ENCODE measurements around the gene DDX24.

The DDX24 gene

GRCh38 chr14:94045101-94045500 lies 35.9 kb downstream of the DDX24 start:
- no peaks in the 10 kb centered on the region for H3K4me1 ChIP-seq (ENCODE audit: control extremely low read depth in 1 of 4, control insufficient read depth in 4 of 4, insufficient read depth in 4 of 4, low read length in 3 of 4)
- peaks cover 4 to 59% (median 42%) of the 10 kb centered on the region in 4 experiments for H3K36me3 ChIP-seq (ENCODE audit: control insufficient read depth in 4 of 4, insufficient read depth in 4 of 4, low read length in 3 of 4)
- POLR2A ChIA-PET: no interaction called here
- DNase-seq: no peak
- no peaks in the 10 kb centered on the region for H3K9me3 ChIP-seq (ENCODE audit: control extremely low read depth in 1 of 5, control insufficient read depth in 4 of 5, insufficient read depth in 2 of 5, low read depth in 1 of 5, low read length in 4 of 5)
- CTCF ChIA-PET: interaction anchor here (1.0 to 3.2 kb wide), 3 partner anchors 9 to 87 kb away, joined by 3 to 14 read pairs (median 3); no protein-coding TSS in a partner anchor
- H3K27me3 ChIP-seq (replicated peaks in 2 of 5; ENCODE audit: control insufficient read depth in 4 of 5, insufficient read depth in 5 of 5, low read length in 4 of 5): no peaks in the 10 kb centered on the region
- over 99% methylated on average over 8 of the region's 8 CpGs for WGBS (ENCODE audit: insufficient coverage)
- no peak overlapping the region for H3K27ac ChIP-seq (ENCODE audit: insufficient read depth in 1 of 2, low read depth in 1 of 2, low read length in 2 of 2, poor library complexity in 1 of 2, severe bottlenecking in 2 of 2)
- H3K4me3 ChIP-seq (ENCODE audit: control insufficient read depth in 1 of 7, extremely low read depth in 1 of 7, insufficient read depth in 4 of 7, low read depth in 2 of 7, low read length in 6 of 7): no peak overlapping the region

DNA sequence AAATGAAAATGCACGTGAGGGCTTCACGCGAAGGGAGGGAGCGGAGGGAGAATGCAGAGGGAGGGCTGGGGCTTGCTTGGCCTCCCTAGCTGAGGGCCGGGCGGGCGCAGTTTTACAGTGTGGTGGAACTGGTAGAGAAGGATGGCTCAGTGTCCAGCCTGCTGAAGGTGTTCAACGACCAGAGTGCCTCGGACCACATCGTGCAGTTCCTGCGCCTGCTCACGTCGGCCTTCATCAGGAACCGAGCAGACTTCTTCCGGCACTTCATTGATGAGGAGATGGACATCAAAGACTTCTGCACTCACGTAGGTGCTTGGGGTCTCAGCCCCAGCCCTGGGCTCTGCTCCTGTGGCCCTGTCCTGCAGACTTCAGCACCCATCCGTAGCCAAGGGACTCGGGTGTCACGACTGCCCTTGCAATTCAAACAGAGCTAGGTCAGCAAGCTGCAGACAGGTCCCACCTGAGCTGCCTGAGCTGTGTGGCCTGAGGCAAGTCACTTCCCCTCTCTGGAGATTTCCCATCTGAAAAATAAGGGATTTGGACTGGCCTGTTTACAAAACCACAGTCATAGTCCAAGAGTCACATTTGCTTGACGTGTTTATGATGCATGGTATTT lies 36.4 kb downstream of the DDX24 start:
- no peaks in the 10 kb centered on the region for H3K4me1 ChIP-seq (ENCODE audit: control extremely low read depth in 1 of 4, control insufficient read depth in 4 of 4, insufficient read depth in 4 of 4, low read length in 3 of 4)
- DNase-seq: no peak
- CTCF ChIA-PET: interaction anchor here (1.0 to 3.2 kb wide), 3 partner anchors 8 to 92 kb away, joined by 3 to 14 read pairs (median 5); no protein-coding TSS in a partner anchor
- POLR2A ChIA-PET: no interaction called here
- H3K27ac ChIP-seq (ENCODE audit: insufficient read depth in 1 of 2, low read depth in 1 of 2, low read length in 2 of 2, poor library complexity in 1 of 2, severe bottlenecking in 2 of 2): no peak overlapping the region
- no peaks in the 10 kb centered on the region for H3K27me3 ChIP-seq (replicated peaks in 2 of 5; ENCODE audit: control insufficient read depth in 4 of 5, insufficient read depth in 5 of 5, low read length in 4 of 5)
- H3K36me3 ChIP-seq (ENCODE audit: control insufficient read depth in 4 of 4, insufficient read depth in 4 of 4, low read length in 3 of 4): peaks cover 2 to 54% (median 38%) of the 10 kb centered on the region in 4 experiments
- H3K9me3 ChIP-seq (ENCODE audit: control extremely low read depth in 1 of 5, control insufficient read depth in 4 of 5, insufficient read depth in 2 of 5, low read depth in 1 of 5, low read length in 4 of 5): no peaks in the 10 kb centered on the region
- H3K4me3 ChIP-seq (ENCODE audit: control insufficient read depth in 1 of 7, extremely low read depth in 1 of 7, insufficient read depth in 4 of 7, low read depth in 2 of 7, low read length in 6 of 7): no peak overlapping the region
- WGBS (ENCODE audit: insufficient coverage): over 99% methylated on average over 19 of the region's 20 CpGs

DNA sequence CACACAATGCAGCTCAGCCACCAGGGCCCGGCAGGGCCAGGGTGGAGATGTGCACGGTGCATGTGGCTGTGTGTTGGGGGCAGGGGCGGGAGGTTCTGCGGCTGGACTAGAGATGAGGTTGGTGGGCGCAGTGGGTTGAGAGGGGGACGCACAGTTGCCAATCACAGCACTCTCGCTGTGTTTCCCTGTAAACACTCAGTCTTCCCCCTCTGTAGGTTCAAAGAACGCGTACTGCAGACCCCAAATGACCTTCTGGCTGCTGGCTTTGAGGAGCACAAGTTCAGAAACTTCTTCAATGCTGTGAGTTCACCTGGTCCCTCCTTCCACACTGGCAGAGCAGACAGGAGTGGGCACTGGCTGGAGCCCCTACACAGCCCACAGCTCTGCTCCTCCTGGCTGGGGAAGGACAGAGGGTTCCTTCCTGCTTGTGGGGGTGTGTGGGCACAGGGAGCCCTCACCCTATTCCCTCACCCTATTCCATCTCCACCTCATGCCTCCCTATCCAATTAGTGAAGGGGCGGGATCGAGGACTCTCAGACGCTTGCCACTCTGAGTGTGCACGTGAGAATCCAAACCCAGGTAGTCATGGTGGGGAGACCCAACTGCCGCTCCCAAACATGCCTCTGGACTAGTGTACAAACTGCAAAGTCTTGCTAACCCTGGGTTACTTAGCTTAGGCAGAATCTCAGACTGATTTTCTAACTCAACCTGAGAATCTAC lies 37.1 kb downstream of the DDX24 start:
- Histone ChIP-seq H3K27ac (ENCODE audit: insufficient read depth in 1 of 2, low read depth in 1 of 2, low read length in 2 of 2, poor library complexity in 1 of 2, severe bottlenecking in 2 of 2) (no peak overlapping the region), H3K36me3 (ENCODE audit: control insufficient read depth in 4 of 4, insufficient read depth in 4 of 4, low read length in 3 of 4) (peaks cover 2 to 48% (median 32%) of the 10 kb centered on the region in 4 experiments), H3K4me3 (ENCODE audit: control insufficient read depth in 1 of 7, extremely low read depth in 1 of 7, insufficient read depth in 4 of 7, low read depth in 2 of 7, low read length in 6 of 7) (no peak overlapping the region), H3K27me3 (replicated peaks in 2 of 5; ENCODE audit: control insufficient read depth in 4 of 5, insufficient read depth in 5 of 5, low read length in 4 of 5) (no peaks in the 10 kb centered on the region), H3K9me3 (ENCODE audit: control extremely low read depth in 1 of 5, control insufficient read depth in 4 of 5, insufficient read depth in 2 of 5, low read depth in 1 of 5, low read length in 4 of 5) (no peaks in the 10 kb centered on the region), H3K4me1 (ENCODE audit: control extremely low read depth in 1 of 4, control insufficient read depth in 4 of 4, insufficient read depth in 4 of 4, low read length in 3 of 4) (no peaks in the 10 kb centered on the region)
- WGBS (ENCODE audit: insufficient coverage): 98% methylated on average over 14 of the region's 14 CpGs
- no peak for DNase-seq
- POLR2A ChIA-PET: no interaction called here
- CTCF ChIA-PET: interaction anchor here (1.0 to 3.2 kb wide), 3 partner anchors 7 to 92 kb away, joined by 3 to 14 read pairs (median 5); no protein-coding TSS in a partner anchor

- H3K36me3 ChIP-seq (ENCODE audit: control insufficient read depth in 4 of 4, insufficient read depth in 4 of 4, low read length in 3 of 4): peaks cover 2 to 41% (median 27%) of the 10 kb centered on the region in 4 experiments
- POLR2A ChIA-PET: no interaction called here
- 98% methylated on average over 7 of the region's 13 CpGs for WGBS (ENCODE audit: insufficient coverage)
- H3K27me3 ChIP-seq (replicated peaks in 2 of 5; ENCODE audit: control insufficient read depth in 4 of 5, insufficient read depth in 5 of 5, low read length in 4 of 5): no peaks in the 10 kb centered on the region
- H3K4me1 ChIP-seq (ENCODE audit: control extremely low read depth in 1 of 4, control insufficient read depth in 4 of 4, insufficient read depth in 4 of 4, low read length in 3 of 4): no peaks in the 10 kb centered on the region
- CTCF ChIA-PET: interaction anchor here (1.2 to 3.2 kb wide), 3 partner anchors 9 to 93 kb away, joined by 3 to 14 read pairs (median 5); no protein-coding TSS in a partner anchor
- DNase-seq: no peak
- H3K9me3 ChIP-seq (ENCODE audit: control extremely low read depth in 1 of 5, control insufficient read depth in 4 of 5, insufficient read depth in 2 of 5, low read depth in 1 of 5, low read length in 4 of 5): no peaks in the 10 kb centered on the region
- no peak overlapping the region for H3K27ac ChIP-seq (ENCODE audit: insufficient read depth in 1 of 2, low read depth in 1 of 2, low read length in 2 of 2, poor library complexity in 1 of 2, severe bottlenecking in 2 of 2)
- no peak overlapping the region for H3K4me3 ChIP-seq (ENCODE audit: control insufficient read depth in 1 of 7, extremely low read depth in 1 of 7, insufficient read depth in 4 of 7, low read depth in 2 of 7, low read length in 6 of 7)
These were observed 37.8 kb downstream of the DDX24 start for GRCh38 chr14:94043111-94043755.

- DNase-seq: no peak
- no peaks in the 10 kb centered on the region for H3K9me3 ChIP-seq (ENCODE audit: control extremely low read depth in 1 of 5, control insufficient read depth in 4 of 5, insufficient read depth in 2 of 5, low read depth in 1 of 5, low read length in 4 of 5)
- WGBS (ENCODE audit: insufficient coverage): 93% methylated on average over 11 of the region's 12 CpGs
- ChIA-PET POLR2A (no interaction called here), CTCF (interaction anchor here (1.2 to 3.2 kb wide), 3 partner anchors 9 to 94 kb away, joined by 3 to 14 read pairs (median 5); no protein-coding TSS in a partner anchor)
- no peak overlapping the region for H3K4me3 ChIP-seq (ENCODE audit: control insufficient read depth in 1 of 7, extremely low read depth in 1 of 7, insufficient read depth in 4 of 7, low read depth in 2 of 7, low read length in 6 of 7)
- H3K4me1 ChIP-seq (ENCODE audit: control extremely low read depth in 1 of 4, control insufficient read depth in 4 of 4, insufficient read depth in 4 of 4, low read length in 3 of 4): no peaks in the 10 kb centered on the region
- H3K27me3 ChIP-seq (replicated peaks in 2 of 5; ENCODE audit: control insufficient read depth in 4 of 5, insufficient read depth in 5 of 5, low read length in 4 of 5): no peaks in the 10 kb centered on the region
- H3K36me3 ChIP-seq (ENCODE audit: control insufficient read depth in 4 of 4, insufficient read depth in 4 of 4, low read length in 3 of 4): peaks cover 2 to 35% (median 22%) of the 10 kb centered on the region in 4 experiments
- H3K27ac ChIP-seq (ENCODE audit: insufficient read depth in 1 of 2, low read depth in 1 of 2, low read length in 2 of 2, poor library complexity in 1 of 2, severe bottlenecking in 2 of 2): no peak overlapping the region
These were observed 38.4 kb downstream of the DDX24 start for GRCh38 chr14:94042433-94043091.

- H3K4me3 ChIP-seq (ENCODE audit: control insufficient read depth in 1 of 7, extremely low read depth in 1 of 7, insufficient read depth in 4 of 7, low read depth in 2 of 7, low read length in 6 of 7): no peak overlapping the region
- no peak overlapping the region for H3K27ac ChIP-seq (ENCODE audit: insufficient read depth in 1 of 2, low read depth in 1 of 2, low read length in 2 of 2, poor library complexity in 1 of 2, severe bottlenecking in 2 of 2)
- no peaks in the 10 kb centered on the region for H3K27me3 ChIP-seq (replicated peaks in 2 of 5; ENCODE audit: control insufficient read depth in 4 of 5, insufficient read depth in 5 of 5, low read length in 4 of 5)
- 95% methylated on average over 17 of the region's 18 CpGs for WGBS (ENCODE audit: insufficient coverage)
- DNase-seq: no peak
- H3K9me3 ChIP-seq (ENCODE audit: control extremely low read depth in 1 of 5, control insufficient read depth in 4 of 5, insufficient read depth in 2 of 5, low read depth in 1 of 5, low read length in 4 of 5): no peaks in the 10 kb centered on the region
- H3K4me1 ChIP-seq (ENCODE audit: control extremely low read depth in 1 of 4, control insufficient read depth in 4 of 4, insufficient read depth in 4 of 4, low read length in 3 of 4): no peaks in the 10 kb centered on the region
- peaks cover 0 to 27% (median 16%) of the 10 kb centered on the region in 4 experiments for H3K36me3 ChIP-seq (ENCODE audit: control insufficient read depth in 4 of 4, insufficient read depth in 4 of 4, low read length in 3 of 4)
- ChIA-PET POLR2A (no interaction called here), CTCF (no interaction called here)
These were observed 39.3 kb downstream of the DDX24 start for GRCh38 chr14:94041551-94042346.
